Stimulated activated CD4-positive, alpha-beta T cell treated with anti-CD3 and anti-CD28 coated beads, Interleukin-4, amount 100 ng/mL, for 24 hours (primary cell): ENCODE results near the gene KHDC4.

Experiments used
- DNase-seq: peaks from one replicate; pipeline ENCODE4 v3.0.0-alpha.2; 2020

KHDC4 gene

DNA sequence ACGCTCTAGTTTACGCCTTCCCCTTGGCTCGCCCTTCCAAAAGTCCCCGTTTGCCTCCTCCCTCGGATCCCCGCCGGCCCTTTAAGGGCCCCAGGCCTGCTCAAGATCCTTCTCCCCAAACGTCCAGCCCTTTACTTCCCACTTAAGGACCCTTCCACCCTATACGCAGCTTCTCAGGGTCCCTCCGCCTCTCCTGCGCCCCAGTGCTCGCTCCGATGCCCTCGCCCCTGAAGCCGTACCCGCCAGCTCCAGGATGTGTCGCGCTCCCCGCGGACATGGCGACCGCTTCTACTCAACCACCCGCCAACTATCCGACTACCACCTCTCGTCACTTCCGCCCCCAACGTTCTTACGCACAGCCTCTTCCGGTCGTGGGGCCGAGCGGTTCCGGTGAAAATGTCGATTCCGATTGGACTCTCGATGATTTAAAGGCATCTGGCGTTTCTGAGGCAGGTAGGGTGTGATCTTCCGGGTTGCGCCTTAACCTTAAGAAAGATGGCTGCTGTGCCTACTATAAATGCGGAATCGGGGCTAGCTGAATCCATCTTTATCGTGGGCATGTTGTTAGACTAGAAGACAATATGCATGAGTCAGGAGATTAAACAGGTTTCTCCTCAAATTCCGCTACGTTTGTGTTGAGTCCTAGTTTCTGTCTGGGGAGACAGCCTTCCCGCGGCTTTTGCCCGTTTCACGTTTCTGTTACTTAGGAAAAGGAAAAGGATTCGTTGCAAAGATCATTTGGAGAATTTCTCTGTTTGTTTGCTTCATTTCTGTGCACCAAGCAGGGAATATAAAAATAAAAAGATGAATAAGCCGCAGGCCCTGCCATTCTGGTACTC lies at the start of gene KHDC4:
Gene KHDC4 (minus strand): TSS at position 317 of the 839 bp plus-strand sequence. CDS start 40 bp downstream, at position 277.
- DNase-seq: peak; percentile 95

GRCh38 chr1:155983191-155984024 lies 49.2 kb upstream of the KHDC4 start:
- no peak for DNase-seq

DNA sequence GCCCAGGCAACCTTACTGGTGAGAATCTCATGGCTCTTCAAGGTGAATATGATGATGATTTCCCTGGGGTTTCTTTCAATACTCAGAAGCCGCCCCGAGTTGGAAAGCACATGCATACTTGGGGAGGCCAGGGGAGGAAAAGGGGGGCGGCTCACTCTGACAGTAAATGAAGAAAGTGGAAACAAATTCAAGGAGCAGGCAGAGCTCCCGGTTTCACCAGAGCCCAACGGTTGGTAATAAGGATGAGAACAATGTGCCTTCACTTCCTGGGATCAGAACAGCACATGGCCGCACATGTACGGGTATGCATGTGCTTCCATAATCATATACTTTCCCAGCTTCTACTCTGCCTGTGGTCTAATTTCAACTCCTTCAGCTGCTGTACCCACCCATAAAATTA lies 47.9 kb upstream of the KHDC4 start:
- DNase-seq: no peak

DNA sequence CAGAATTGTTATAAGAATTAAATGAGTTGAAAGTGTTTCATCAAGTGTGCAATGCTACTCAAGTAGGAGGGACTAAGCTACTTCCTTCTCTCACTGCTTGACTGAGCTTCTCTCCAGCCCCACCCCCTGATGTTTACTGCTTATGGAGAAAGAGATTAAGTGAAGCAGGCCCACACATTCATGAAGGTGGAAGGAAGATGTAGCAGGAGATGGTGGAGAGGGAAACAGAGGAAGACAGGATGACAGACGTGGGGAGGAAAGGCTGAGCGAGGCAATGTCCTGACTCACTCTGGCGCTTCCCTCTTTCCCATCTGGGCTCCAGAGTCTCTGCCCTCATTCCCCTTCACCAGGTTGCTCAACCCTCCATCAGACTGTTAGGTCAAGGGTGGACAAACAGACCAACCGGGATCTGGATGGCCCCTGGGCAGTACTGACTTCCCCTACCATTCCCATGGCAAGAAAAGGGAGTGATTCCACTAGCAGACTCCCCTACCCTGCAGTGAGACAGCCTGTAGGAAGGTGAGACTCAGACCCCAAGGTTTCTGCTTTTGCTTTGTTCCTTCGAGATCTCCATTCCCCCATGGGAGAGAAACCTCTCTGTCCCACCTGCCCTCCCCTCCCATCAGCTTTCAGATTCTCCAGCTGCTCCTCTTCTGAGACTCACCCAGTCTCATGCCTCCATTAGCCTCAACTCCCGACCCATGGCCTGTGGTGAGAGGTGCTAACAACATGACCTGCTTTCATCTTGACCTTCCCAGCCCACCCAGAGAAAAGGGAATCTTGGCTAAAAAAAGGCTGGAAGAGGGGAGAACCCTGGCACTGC lies 47.3 kb upstream of the KHDC4 start:
- peak; percentile 40 for DNase-seq

- no peak for DNase-seq
Observed at GRCh38 chr1:155979597-155980343, 45.6 kb upstream of the KHDC4 start.

DNA sequence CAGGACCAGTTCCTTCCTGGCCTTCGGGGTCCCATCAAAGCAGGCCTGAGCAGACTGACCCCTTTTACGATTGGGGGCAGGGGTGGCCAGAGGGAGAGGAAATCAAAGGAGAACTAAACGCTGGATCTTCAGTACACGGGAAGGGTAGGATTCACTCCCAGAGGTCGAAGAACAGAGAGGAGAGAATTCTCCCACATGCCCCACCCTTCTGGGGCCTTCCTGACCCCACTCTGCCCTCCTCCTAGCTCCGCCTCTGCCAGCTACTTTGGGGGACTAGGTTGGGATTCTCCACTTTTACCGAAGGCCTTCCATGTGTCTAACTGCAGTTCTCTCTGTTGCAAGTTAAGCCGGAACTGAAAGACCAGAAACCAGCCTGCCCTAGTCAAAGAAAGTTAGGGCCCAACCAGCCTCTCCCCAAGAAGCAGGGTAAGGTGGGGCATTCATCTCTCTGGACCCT lies 44.8 kb upstream of the KHDC4 start:
- peak; percentile 27 for DNase-seq

DNA sequence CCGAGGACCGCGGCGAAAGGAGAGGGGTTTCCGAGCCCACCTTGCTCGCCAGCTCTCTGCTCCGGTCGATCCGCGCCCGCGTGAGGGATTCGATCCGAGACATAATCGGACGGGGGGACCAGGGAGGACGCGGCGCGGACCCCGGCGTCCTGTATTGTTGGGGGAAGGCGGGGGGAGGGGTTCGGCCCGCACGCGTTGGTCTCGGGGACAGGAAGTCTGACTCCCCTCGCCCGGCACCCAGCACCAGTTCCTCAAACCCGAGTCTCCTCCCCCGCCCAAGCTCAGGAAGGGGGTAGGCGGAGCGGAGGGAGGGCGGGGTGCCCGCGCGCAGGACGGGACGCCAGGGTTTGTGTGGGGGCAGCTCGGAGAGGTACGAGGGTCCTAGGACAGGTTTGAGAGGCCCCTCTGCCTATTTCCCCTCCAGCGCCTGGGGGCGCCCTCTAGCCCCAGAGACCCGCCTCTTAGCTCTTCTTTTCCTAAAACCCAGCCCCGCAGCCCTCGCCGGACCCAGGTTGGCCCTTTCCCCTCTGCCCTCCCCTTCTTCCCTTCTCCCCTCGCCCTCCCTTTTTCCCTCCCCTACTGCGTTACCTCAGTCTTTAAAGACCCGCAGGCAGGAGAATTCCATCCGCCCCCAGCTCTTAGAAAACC lies 44.2 kb upstream of the KHDC4 start, which contains the start of gene ARHGEF2:
Gene ARHGEF2 (minus strand): TSS at position 223 of the 648 bp plus-strand sequence. CDS start 120 bp downstream, at position 103.
- DNase-seq: peak; percentile 81

GRCh38 chr1:155977690-155978324 lies 43.6 kb upstream of the KHDC4 start:
- DNase-seq: peak; percentile 78

GRCh38 chr1:155976913-155977689 lies 42.9 kb upstream of the KHDC4 start:
- DNase-seq: peak; percentile 28

DNA sequence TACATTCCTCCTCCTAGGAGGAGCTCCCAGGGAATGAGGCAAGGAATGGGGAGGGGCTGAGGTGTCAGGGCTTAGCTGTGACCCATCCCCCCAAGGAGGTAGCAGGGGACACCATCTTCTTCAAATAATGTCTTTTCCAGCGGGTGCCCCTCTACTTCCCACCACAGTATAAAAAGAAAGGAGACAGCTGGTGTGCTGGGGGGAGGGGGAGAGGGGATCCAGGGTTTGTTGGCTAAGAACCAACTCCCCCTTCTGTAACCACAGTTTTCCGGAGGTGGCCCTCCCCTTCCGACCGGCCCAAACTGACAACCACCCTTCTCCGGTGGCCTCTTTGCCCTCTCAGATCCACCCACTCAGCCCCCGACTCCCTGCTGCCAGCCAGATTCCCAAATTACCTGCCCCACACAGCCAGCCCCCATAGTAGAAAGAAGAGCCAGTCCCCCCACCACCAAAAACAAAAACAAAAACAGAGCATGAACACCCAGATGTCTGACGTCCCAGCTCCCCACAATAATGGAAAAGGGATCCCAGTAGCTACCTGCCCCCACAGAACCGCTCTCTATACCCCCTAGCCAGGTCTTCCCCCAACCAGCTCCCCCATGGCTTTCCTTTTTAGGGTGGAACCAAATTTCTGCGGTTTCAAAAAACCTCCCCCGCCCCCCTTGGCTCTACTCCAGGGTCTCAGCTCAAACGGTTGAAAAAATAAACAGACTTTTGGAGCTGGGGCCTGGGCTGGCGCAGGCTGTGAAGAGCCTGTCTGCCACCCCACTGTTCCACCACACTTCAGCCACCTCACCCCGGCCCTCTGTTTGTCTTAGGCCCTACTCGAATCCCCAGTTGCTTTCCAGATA lies 42.1 kb upstream of the KHDC4 start:
- DNase-seq: peak; percentile 62

DNA sequence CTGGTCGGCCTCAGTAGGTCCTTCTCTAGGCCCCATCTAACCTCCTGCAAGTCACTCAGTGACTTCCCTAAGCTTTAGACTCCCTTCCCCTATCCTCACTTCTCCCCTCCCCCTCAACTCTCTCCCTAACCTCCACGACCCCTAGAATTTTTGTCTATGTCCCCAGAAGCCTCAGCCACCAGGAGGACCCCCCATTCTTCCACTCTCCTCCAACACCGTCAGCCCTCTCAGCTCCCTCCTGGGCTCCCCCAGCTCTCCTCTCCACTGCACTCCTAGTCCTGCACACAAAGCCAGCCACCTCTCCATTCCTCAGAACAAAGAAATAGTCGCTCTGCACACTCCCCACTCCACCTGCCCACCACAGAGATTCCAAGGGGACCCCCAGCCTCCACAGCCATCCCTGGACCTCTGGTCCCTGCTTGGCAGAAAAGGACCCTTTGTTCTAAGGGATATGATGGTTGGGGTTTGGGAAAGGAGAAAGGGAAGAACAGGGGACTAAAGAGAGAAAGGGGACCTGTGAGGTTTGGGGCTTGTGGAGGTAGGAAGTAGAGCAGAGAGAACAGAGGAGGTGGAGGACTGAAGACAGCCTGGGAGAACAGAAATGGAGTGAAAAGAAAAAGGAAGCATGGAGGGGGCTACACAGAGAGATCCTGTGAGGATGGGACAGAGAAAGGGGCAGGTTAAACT lies 41.3 kb upstream of the KHDC4 start:
- no peak for DNase-seq

GRCh38 chr1:155974208-155975115 lies 40.2 kb upstream of the KHDC4 start:
- DNase-seq: no peak

- DNase-seq: no peak
Observed at GRCh38 chr1:155973723-155974122, 39.5 kb upstream of the KHDC4 start.

- DNase-seq: no peak
Observed at GRCh38 chr1:155971910-155972809, 37.9 kb upstream of the KHDC4 start.

DNA sequence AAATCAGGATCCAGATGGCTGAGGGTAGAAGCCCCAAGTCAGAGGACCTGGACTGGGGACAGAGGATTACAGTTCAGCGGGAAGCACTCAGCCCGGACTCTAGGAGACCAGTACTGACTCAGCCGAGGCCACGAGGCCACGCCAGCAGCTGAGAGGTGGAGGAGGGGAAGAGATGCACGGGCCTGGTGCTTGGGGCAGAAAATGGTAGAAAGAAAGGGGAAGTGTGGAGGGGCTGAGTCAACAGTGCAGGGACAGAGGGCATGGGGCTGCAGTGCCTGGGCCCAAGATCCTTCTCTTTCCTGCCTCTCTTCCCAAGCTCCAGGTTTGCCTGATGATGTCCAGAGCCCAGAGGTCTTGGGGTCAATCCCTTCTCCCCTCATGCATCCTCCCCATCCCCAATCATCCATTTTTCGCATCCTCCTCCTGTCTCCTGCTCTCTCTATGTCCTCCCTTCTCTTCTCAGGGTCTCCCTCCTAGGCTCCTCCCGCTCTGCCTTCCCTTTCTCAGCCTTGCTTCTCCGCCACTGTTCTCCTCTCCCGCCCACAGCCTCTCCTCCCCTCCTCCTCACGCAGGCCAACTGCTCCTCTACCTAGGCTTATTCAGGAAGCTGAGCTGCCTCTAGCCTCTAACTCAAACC lies 36.4 kb upstream of the KHDC4 start:
- peak; percentile 29 for DNase-seq

DNA sequence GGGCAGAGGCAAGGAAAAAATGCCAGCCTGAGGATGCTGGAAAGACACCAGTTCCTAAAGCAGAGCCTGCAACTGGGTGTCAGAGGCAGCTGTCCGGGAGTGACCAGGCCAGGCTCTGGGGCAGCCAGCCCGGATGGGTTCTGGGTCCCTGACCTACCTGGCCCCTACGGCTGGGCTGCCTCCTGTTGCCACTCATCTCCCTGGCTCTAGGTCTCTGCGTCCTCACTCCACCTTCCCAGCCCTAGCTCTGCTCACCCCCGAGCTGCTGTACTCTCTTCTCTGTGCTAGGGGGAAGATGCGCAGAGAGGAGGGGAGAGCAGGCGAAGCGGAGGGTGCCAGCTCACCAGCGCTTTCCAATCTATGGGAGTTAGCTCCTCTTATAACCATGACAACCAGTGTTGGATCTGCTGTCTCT lies 35.2 kb upstream of the KHDC4 start:
- DNase-seq: no peak
